Cardiac muscle cell (in vitro differentiated cells and primary cell): ENCODE results near the gene MYO3B. TPM values are rescaled to one million over a fixed set of nuclear protein-coding genes. Genes with fewer than 3 reads are reported as not detected.

Experiments used
- DNase-seq, 2 donors: peaks; one replicate each; pipeline versions ENCODE4 v3.0.0 to v3.0.0-alpha.2; 2010 to 2017; ENCODE audit warnings: low read depth in 1 of 2, low spot score in 1 of 2
- H3K27ac ChIP-seq: fragments of 200-600 bp; sonication (generic); 2 replicates; pipeline ENCODE4 v1.5.1; 2016
- H3K27me3 ChIP-seq: fragments of 200-600 bp; sonication (generic); 2 replicates; pipeline ENCODE4 v1.6.0; 2016; ENCODE audit warnings: control low read depth
- H3K36me3 ChIP-seq: fragments of 200-600 bp; sonication (generic); 2 replicates; pipeline ENCODE4 v1.5.1; 2016; ENCODE audit warnings: control low read depth
- H3K4me1 ChIP-seq: fragments of 200-600 bp; sonication (generic); 2 replicates; pipeline ENCODE4 v1.8.1; 2017; ENCODE audit warnings: low read depth, mild to moderate bottlenecking, mixed run types
- H3K4me3 ChIP-seq: fragments of 200-600 bp; sonication (generic); 2 replicates; pipeline ENCODE4 v1.5.1; 2016; ENCODE audit warnings: mild to moderate bottlenecking
- H3K9me3 ChIP-seq: fragments of 200-600 bp; sonication (generic); 2 replicates; pipeline ENCODE4 v1.5.1; 2017; ENCODE audit warnings: low read depth, mild to moderate bottlenecking, control low read depth
- CTCF ChIP-seq: IDR thresholded peaks from 2 replicates; pipeline ENCODE4 v1.5.1; 2012; ENCODE audit warnings: low read depth, mild to moderate bottlenecking, low read length
- polyA plus RNA-seq: library from polyadenylated mRNA; unstranded; fragments of >200 nt; fragmentation: Nextera tagmentation; extraction: Ambion mirVana; gene quantifications from 2 replicates; pipeline ENCODE4 v1.2.1, GENCODE V29; 2016
- total RNA-seq: library from RNA; depleted of rRNA; stranded (reverse); fragments of >200 nt; gene quantifications from 2 replicates; pipeline ENCODE4 v1.2.3, GENCODE V29; 2016

MYO3B gene
- total and polyA plus RNA-seq, 2 experiments from 2014 or later = not detected

DNA sequence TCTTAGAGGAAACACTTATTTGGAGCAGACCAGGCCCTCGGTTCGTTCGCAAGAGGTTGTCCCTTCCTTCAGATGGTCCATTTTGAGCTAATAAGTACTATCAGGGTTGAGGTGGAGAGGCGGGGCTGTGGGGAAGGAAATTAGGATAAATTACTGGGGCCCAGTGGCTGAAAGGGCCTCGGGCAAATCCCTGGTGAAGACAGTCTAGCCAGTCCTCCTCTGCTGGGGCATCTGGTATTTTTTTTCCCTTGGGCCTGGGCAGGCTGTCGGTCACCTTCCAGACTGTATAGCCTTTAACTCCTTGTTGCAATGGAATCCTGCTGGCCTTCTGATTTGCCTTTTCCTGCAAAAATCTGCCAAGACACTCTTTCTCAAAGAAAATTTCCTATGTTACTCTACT lies 1.7 kb upstream of the MYO3B start:
- no peaks in the 10 kb centered on the region for H3K27me3 ChIP-seq
- no peaks in the 10 kb centered on the region for H3K4me1 ChIP-seq
- H3K27ac ChIP-seq = no peak overlapping the region
- DNase-seq = no peak
- TF ChIP-seq CTCF = no peak
- H3K4me3 ChIP-seq = no peak overlapping the region
- no peaks in the 10 kb centered on the region for H3K9me3 ChIP-seq
- H3K36me3 ChIP-seq = no peaks in the 10 kb centered on the region

GRCh38 chr2:170180031-170180566 lies 2.2 kb downstream of the MYO3B start:
- DNase-seq = no peak
- Histone ChIP-seq H3K36me3 (no peaks in the 10 kb centered on the region), H3K27me3 (no peaks in the 10 kb centered on the region), H3K4me3 (no peak overlapping the region), H3K9me3 (no peaks in the 10 kb centered on the region), H3K4me1 (no peaks in the 10 kb centered on the region), H3K27ac (no peak overlapping the region)
- TF ChIP-seq CTCF = no peak

DNA sequence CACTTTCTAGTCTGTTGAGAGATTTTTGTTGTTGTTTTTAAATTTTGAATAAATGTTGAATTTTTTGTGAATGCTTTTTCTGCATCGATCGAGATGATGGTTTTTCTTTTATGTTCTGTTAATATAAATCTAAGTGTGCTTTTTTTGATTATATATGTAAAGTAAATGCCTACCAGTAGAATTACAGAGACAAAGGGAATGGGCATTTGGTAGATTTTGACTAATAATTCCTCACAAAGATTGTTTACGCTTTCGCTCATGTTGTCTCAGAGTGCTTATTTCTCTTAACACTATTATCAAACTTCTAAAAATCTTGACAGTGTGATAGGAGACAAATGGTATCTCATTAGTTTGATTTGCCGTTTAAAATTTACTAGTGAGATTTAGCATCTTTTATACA lies 3.7 kb downstream of the MYO3B start:
- no peak overlapping the region for H3K27ac ChIP-seq
- H3K9me3 ChIP-seq = no peaks in the 10 kb centered on the region
- no peaks in the 10 kb centered on the region for H3K4me1 ChIP-seq
- H3K27me3 ChIP-seq = no peaks in the 10 kb centered on the region
- no peak for TF ChIP-seq CTCF
- H3K4me3 ChIP-seq = no peak overlapping the region
- no peak for DNase-seq
- H3K36me3 ChIP-seq = no peaks in the 10 kb centered on the region

- Histone ChIP-seq H3K4me1 (no peaks in the 10 kb centered on the region), H3K4me3 (no peak overlapping the region), H3K9me3 (no peaks in the 10 kb centered on the region), H3K36me3 (no peaks in the 10 kb centered on the region), H3K27me3 (no peaks in the 10 kb centered on the region), H3K27ac (no peak overlapping the region)
- no peak for TF ChIP-seq CTCF
- DNase-seq = no peak
These were observed 7.4 kb downstream of the MYO3B start for GRCh38 chr2:170185319-170185718.

GRCh38 chr2:170189757-170190156 lies 11.8 kb downstream of the MYO3B start:
- H3K9me3 ChIP-seq = no peaks in the 10 kb centered on the region

More at GRCh38 chr2:170189757-170190156, 11.8 kb downstream of the MYO3B start:
- Histone ChIP-seq H3K4me1 (no peaks in the 10 kb centered on the region), H3K27me3 (no peaks in the 10 kb centered on the region), H3K27ac (no peak overlapping the region), H3K36me3 (no peaks in the 10 kb centered on the region), H3K4me3 (no peak overlapping the region)
- TF ChIP-seq CTCF = no peak
- no peak for DNase-seq
